H9 (cell line): ENCODE data around the gene PBX1. TPM values are rescaled to one million over a fixed set of nuclear protein-coding genes. Genes with fewer than 3 reads are reported as not detected.

ENCODE experiments used
- DNase-seq: peaks from one replicate; pipeline ENCODE4 v3.0.0-alpha.2; 2017
- H2AFZ ChIP-seq: one replicate; pipeline ENCODE4 v1.6.1; 2013; ENCODE audit warnings: mild to moderate bottlenecking, low read length, control low read depth, moderate library complexity
- H2AK5ac ChIP-seq: 2 replicates; pipeline ENCODE4 v1.6.1; 2013; ENCODE audit warnings: low read length, control low read depth, mixed read lengths; ENCODE audit not compliant: insufficient read length
- H2BK120ac ChIP-seq: one replicate; pipeline ENCODE4 v1.6.1; 2013; ENCODE audit warnings: low read depth, mild to moderate bottlenecking, low read length, control low read depth, inconsistent platforms; ENCODE audit not compliant: poor library complexity, severe bottlenecking
- H2BK12ac ChIP-seq: 2 replicates; pipeline ENCODE4 v1.6.1; 2013; ENCODE audit warnings: low read length, control low read depth, mixed read lengths, low read depth; ENCODE audit not compliant: insufficient read length
- H2BK15ac ChIP-seq: 2 replicates; pipeline ENCODE4 v1.6.1; 2013; ENCODE audit warnings: low read depth, low read length, control low read depth
- H2BK20ac ChIP-seq: one replicate; pipeline ENCODE4 v1.6.1; 2013; ENCODE audit warnings: low read depth, mild to moderate bottlenecking, low read length, control low read depth, inconsistent platforms; ENCODE audit not compliant: poor library complexity, severe bottlenecking
- H2BK5ac ChIP-seq: 2 replicates; pipeline ENCODE4 v1.6.1; 2013; ENCODE audit warnings: low read length, control low read depth, mixed read lengths; ENCODE audit not compliant: insufficient read length
- H3K14ac ChIP-seq: 2 replicates; pipeline ENCODE4 v1.6.1; 2013; ENCODE audit warnings: low read length, control low read depth; ENCODE audit not compliant: insufficient read depth
- H3K18ac ChIP-seq: 2 replicates; pipeline ENCODE4 v1.6.1; 2013; ENCODE audit warnings: low read depth, mild to moderate bottlenecking, mixed read lengths, low read length, control low read depth; ENCODE audit not compliant: insufficient read length
- H3K23ac ChIP-seq: 2 replicates; pipeline ENCODE4 v1.6.1; 2013; ENCODE audit warnings: low read length, control low read depth, mixed read lengths, low read depth; ENCODE audit not compliant: insufficient read length
- H3K23me2 ChIP-seq: 2 replicates; pipeline ENCODE4 v1.6.1; 2013; ENCODE audit warnings: low read depth, mild to moderate bottlenecking, mixed read lengths, low read length, control low read depth; ENCODE audit not compliant: insufficient read length, poor library complexity, severe bottlenecking
- H3K27ac ChIP-seq: 2 replicates; pipeline ENCODE4 v1.5.1; 2013; ENCODE audit warnings: low read length, control low read depth, mixed read lengths, low read depth; ENCODE audit not compliant: insufficient read length
- H3K27me3 ChIP-seq: 2 replicates; pipeline ENCODE4 v1.6.1; 2013; ENCODE audit warnings: low read length, control low read depth, inconsistent platforms; ENCODE audit not compliant: insufficient read depth
- H3K4ac ChIP-seq: 2 replicates; pipeline ENCODE4 v1.6.1; 2013; ENCODE audit warnings: low read depth, mild to moderate bottlenecking, control low read depth, inconsistent platforms, low read length, moderate library complexity
- H3K4me1 ChIP-seq: 2 replicates; pipeline ENCODE4 v1.6.1; 2013; ENCODE audit warnings: low read length, control low read depth, inconsistent platforms; ENCODE audit not compliant: insufficient read depth
- H3K4me2 ChIP-seq: 2 replicates; pipeline ENCODE4 v1.6.1; 2013; ENCODE audit warnings: low read length, control low read depth, mixed read lengths; ENCODE audit not compliant: insufficient read length, insufficient read depth
- H3K56ac ChIP-seq: 2 replicates; pipeline ENCODE4 v1.6.1; 2013; ENCODE audit warnings: low read depth, mild to moderate bottlenecking, mixed read lengths, low read length, control low read depth; ENCODE audit not compliant: insufficient read length
- H3K79me1 ChIP-seq: 2 replicates; pipeline ENCODE4 v1.6.1; 2013; ENCODE audit warnings: low read depth, mild to moderate bottlenecking, moderate library complexity, low read length, control low read depth, inconsistent platforms; ENCODE audit not compliant: insufficient read depth, poor library complexity, severe bottlenecking
- H3K79me2 ChIP-seq: 2 replicates; pipeline ENCODE4 v1.6.1; 2013; ENCODE audit warnings: low read length, control low read depth, inconsistent platforms; ENCODE audit not compliant: insufficient read depth
- H3K9ac ChIP-seq: 2 replicates; pipeline ENCODE4 v1.6.1; 2013; ENCODE audit warnings: low read length, control low read depth, mixed read lengths; ENCODE audit not compliant: insufficient read length; ENCODE audit errors: extremely low read depth
- H3K9me3 ChIP-seq: one replicate; pipeline ENCODE4 v1.6.1; 2013; ENCODE audit warnings: low read depth, low read length, inconsistent platforms; ENCODE audit not compliant: control insufficient read depth
- H3T11ph ChIP-seq: one replicate; pipeline ENCODE4 v1.6.1; 2013; ENCODE audit warnings: mild to moderate bottlenecking, low read length, control low read depth, inconsistent platforms
- H4K20me1 ChIP-seq: one replicate; pipeline ENCODE4 v1.6.1; 2013; ENCODE audit not compliant: control insufficient read depth, insufficient read length, insufficient read depth
- H4K5ac ChIP-seq: 2 replicates; pipeline ENCODE4 v1.6.1; 2013; ENCODE audit warnings: low read depth, mild to moderate bottlenecking, mixed read lengths, low read length, control low read depth; ENCODE audit not compliant: insufficient read length
- H4K8ac ChIP-seq: replicated peaks from 2 replicates; pipeline ENCODE4 v1.6.1; 2013; ENCODE audit warnings: low read length, control low read depth, mixed read lengths, low read depth; ENCODE audit not compliant: insufficient read length
- H4K91ac ChIP-seq: 2 replicates; pipeline ENCODE4 v1.6.1; 2013; ENCODE audit warnings: low read depth, mild to moderate bottlenecking, moderate library complexity, mixed read lengths, low read length, control low read depth; ENCODE audit not compliant: insufficient read length
- H3K27ac Mint-ChIP-seq, 3 experiments: 2 replicates in 2 of 3; 3 replicates in 1 of 3; pipeline ENCODE4 v1.8.0; 2020 to 2021; ENCODE audit warnings: mixed read lengths in 3 of 3, mild to moderate bottlenecking in 1 of 3, moderate library complexity in 1 of 3
- H3K27me3 Mint-ChIP-seq: 2 replicates; pipeline ENCODE4 v1.8.0; 2021; ENCODE audit warnings: low read depth, mild to moderate bottlenecking, moderate library complexity, mixed read lengths
- H3K36me3 Mint-ChIP-seq, 3 experiments: 2 replicates in 2 of 3; 3 replicates in 1 of 3; pipeline ENCODE4 v1.8.0; 2020 to 2021; ENCODE audit warnings: low read depth in 3 of 3, mixed read lengths in 3 of 3; ENCODE audit not compliant: insufficient read depth in 1 of 3
- H3K4me1 Mint-ChIP-seq, 2 experiments: 2 replicates each; pipeline ENCODE4 v1.8.0; 2020; ENCODE audit warnings: mixed read lengths in 2 of 2
- H3K4me3 Mint-ChIP-seq, 2 experiments: 2 replicates in 1 of 2; 3 replicates in 1 of 2; pipeline ENCODE4 v1.8.0; 2020 to 2021; ENCODE audit warnings: mild to moderate bottlenecking in 2 of 2, mixed read lengths in 2 of 2, moderate library complexity in 1 of 2
- H3K9me3 Mint-ChIP-seq, 2 experiments: 2 replicates in 1 of 2; 3 replicates in 1 of 2; pipeline ENCODE4 v1.8.0; 2020; ENCODE audit warnings: mild to moderate bottlenecking in 2 of 2, mixed read lengths in 2 of 2, moderate library complexity in 1 of 2
- CTCF ChIP-seq: fragments of 200-600 bp; sonication (generic); conservative IDR thresholded peaks from 3 replicates; pipeline ENCODE4 v1.8.0; 2021; ENCODE audit warnings: antibody characterized with exemption, mild to moderate bottlenecking
- WGBS: extraction: QIAGEN DNeasy Blood & Tissue Kit; methylation state at CpG from one replicate; pipeline ENCODE4 v1.1.7; 2013; ENCODE audit warnings: missing lambda C conversion rate, low lambda C conversion rate, mixed read lengths; ENCODE audit not compliant: insufficient read length; ENCODE audit errors: extremely low coverage; 5-methylcytosine and 5-hydroxymethylcytosine counted together
- total RNA-seq: library from RNA; stranded (reverse); gene quantifications from 2 replicates; pipeline ENCODE4 v1.2.1, GENCODE V29; 2021

PBX1 gene
- total RNA-seq, 1 experiment from 2014 or later, result 142 TPM

- no peak overlapping the region for H3K27ac ChIP-seq
- H4K5ac ChIP-seq, result no peak overlapping the region
- no peak overlapping the region for H4K8ac ChIP-seq
- H2BK20ac ChIP-seq, result no peak overlapping the region
- DNase-seq, result no peak
- H3K9ac ChIP-seq, result no peak overlapping the region
- H3K18ac ChIP-seq, result no peak overlapping the region
- H2BK5ac ChIP-seq, result no peak overlapping the region
- H3K56ac ChIP-seq, result no peak overlapping the region
- H3T11ph ChIP-seq, result no peak overlapping the region
- no peak overlapping the region for H3K14ac ChIP-seq
- H2AK5ac ChIP-seq, result no peak overlapping the region
- H3K9me3 ChIP-seq, result no peaks in the 10 kb centered on the region
- no peak overlapping the region for H3K23ac ChIP-seq
- no peak overlapping the region for H3K4me3 Mint-ChIP-seq
- no peaks in the 10 kb centered on the region for H3K27me3 Mint-ChIP-seq
- no peak overlapping the region for H3K27ac Mint-ChIP-seq
- H3K4ac ChIP-seq, result no peak overlapping the region
- peaks cover 7 to 8% of the 10 kb centered on the region in 2 experiments for H3K4me1 Mint-ChIP-seq
- H3K27me3 ChIP-seq, result no peaks in the 10 kb centered on the region
- H3K36me3 Mint-ChIP-seq, result no peaks in the 10 kb centered on the region
- H4K91ac ChIP-seq, result no peak overlapping the region
- H4K20me1 ChIP-seq, result no peaks in the 10 kb centered on the region
- no peaks in the 10 kb centered on the region for H3K4me1 ChIP-seq
- H3K79me2 ChIP-seq, result no peaks in the 10 kb centered on the region
- no peak overlapping the region for H2BK15ac ChIP-seq
- H3K9me3 Mint-ChIP-seq, result no peaks in the 10 kb centered on the region
- no peaks in the 10 kb centered on the region for H3K23me2 ChIP-seq
- no peak overlapping the region for H2AFZ ChIP-seq
- no CpG with 5 or more reads among the region's 3 CpGs for WGBS
- H2BK120ac ChIP-seq, result no peak overlapping the region
- no peak overlapping the region for H3K4me2 ChIP-seq
- H3K79me1 ChIP-seq, result no peaks in the 10 kb centered on the region
- no peak for TF ChIP-seq CTCF
- H2BK12ac ChIP-seq, result no peak overlapping the region
Observed at GRCh38 chr1:164880199-164880598, 321.2 kb downstream of the PBX1 start.
